ENCODE measurements around the gene NFKBIB. TPM values are rescaled to one million over a fixed set of nuclear protein-coding genes. Genes with fewer than 3 reads are reported as not detected.
A peak's percentile ranks its signal among the peaks of the same experiment; 100 is the strongest.

Gene NFKBIB
- total RNA-seq, 1 experiment from 2014 or later = 39.8 TPM

GRCh38 chr19:38928391-38929001, 28.7 kb downstream of the NFKBIB start:
- TF ChIP-seq CTCF (IDR thresholded peaks at IDR 0.05) = no peak
- TF ChIP-seq E2F1 (CRISPR knock-in tag; IDR thresholded peaks at IDR 0.05) = no peak
- no peak for TF ChIP-seq OVOL2 (CRISPR knock-in tag; IDR thresholded peaks at IDR 0.05; ENCODE audit: borderline replicate concordance)
- TF ChIP-seq ZNF219 (CRISPR knock-in tag; IDR thresholded peaks at IDR 0.05; ENCODE audit: borderline replicate concordance) = no peak
- TF ChIP-seq CBFB (CRISPR knock-in tag; IDR thresholded peaks at IDR 0.05; ENCODE audit: low read depth) = no peak
- no peak for TF ChIP-seq CREM (CRISPR knock-in tag; IDR thresholded peaks at IDR 0.05)
- TF ChIP-seq NFATC4 (CRISPR knock-in tag; IDR thresholded peaks at IDR 0.05) = no peak
- no peak for TF ChIP-seq ATF2 (CRISPR knock-in tag; IDR thresholded peaks at IDR 0.05; ENCODE audit: borderline replicate concordance, low read depth)
- TF ChIP-seq ATF1 (CRISPR knock-in tag; IDR thresholded peaks at IDR 0.05) = no peak
- Mint-ChIP-seq H3K36me3 (peaks cover 51% of the 10 kb centered on the region), H3K4me3 (peak overlapping the region; percentile 82; the same call in 1 of the 2 replicates), H3K9me3 (peaks cover 7% of the 10 kb centered on the region), H3K4me1 (peaks cover 10% of the 10 kb centered on the region), H3K27me3 (ENCODE audit: low read depth) (no peaks in the 10 kb centered on the region), H3K27ac (peak overlapping the region; percentile 31; the same call in 1 of the 2 replicates)
- POLR2A ChIA-PET = no interaction called here
- DNase-seq (ENCODE audit: low spot score) = no peak
- no peak for ATAC-seq
- CTCF ChIA-PET = interaction anchor here (0.6 to 2.5 kb wide), 4 partner anchors 29 to 198 kb away, joined by 3 to 14 read pairs (median 3); partner anchors contain the start of genes NFKBIB and SIRT2

GRCh38 chr19:38929929-38930775, 30.4 kb downstream of the NFKBIB start, which contains the start of gene SARS2:
Gene SARS2, minus strand, starts transcription at chr19:38930763. Its CDS starts 27 bp downstream, at chr19:38930736.
- peaks cover 4% of the 10 kb centered on the region; the same call in 1 of the 2 replicates for H3K27me3 Mint-ChIP-seq (ENCODE audit: low read depth)
- ATAC-seq = peak; percentile 55
- H3K36me3 Mint-ChIP-seq = peaks cover 51% of the 10 kb centered on the region
- CTCF ChIA-PET = interaction anchor here (0.5 to 4.5 kb wide), 74 partner anchors 8 to 543 kb away, joined by 3 to 32 read pairs (median 5); partner anchors contain the start of genes ACTN4, CAPN12, CCER2 and ECH1
- peak within 1 kb of the TSS; percentile 82 for H3K4me3 Mint-ChIP-seq
- peak within 1 kb of the TSS; percentile 98 for H3K27ac Mint-ChIP-seq
- peaks cover 10% of the 10 kb centered on the region for H3K4me1 Mint-ChIP-seq
- POLR2A ChIA-PET = interaction anchor here (0.5 to 1.4 kb wide), 7 partner anchors 9 to 478 kb away, joined by 3 to 8 read pairs (median 4); partner anchors contain the start of genes CAPN12 and FBXO17
- DNase-seq (ENCODE audit: low spot score) = peak; percentile 94
- peaks cover 16% of the 10 kb centered on the region for H3K9me3 Mint-ChIP-seq
- TF ChIP-seq AFF4 (CRISPR knock-in tag; IDR thresholded peaks at IDR 0.05; ENCODE audit: borderline replicate concordance) (no peak), RELA (CRISPR knock-in tag; IDR thresholded peaks at IDR 0.05; ENCODE audit: borderline replicate concordance) (no peak), CTCF (IDR thresholded peaks at IDR 0.05) (peak; percentile 86; the same call in 1 of the 2 replicates), ZNF512 (CRISPR knock-in tag; IDR thresholded peaks at IDR 0.05; ENCODE audit: borderline replicate concordance) (no peak), GABPB1 (CRISPR knock-in tag; IDR thresholded peaks at IDR 0.05) (peak; percentile 16; the same call in 1 of the 2 replicates), ETV6 (CRISPR knock-in tag; IDR thresholded peaks at IDR 0.05) (0 out of 2 replicates have a peak, but pooled peaks have one; percentile 43), USF2 (CRISPR knock-in tag; IDR thresholded peaks at IDR 0.05) (no peak), SMAD3 (CRISPR knock-in tag; IDR thresholded peaks at IDR 0.05; ENCODE audit: borderline replicate concordance) (no peak), JAZF1 (CRISPR knock-in tag; IDR thresholded peaks at IDR 0.05) (no peak), SOX15 (CRISPR knock-in tag; IDR thresholded peaks at IDR 0.05) (no peak)

All from WTC11 (cell line).